Non-pigmented ciliary epithelial cell (primary cell): ENCODE measurements around the gene DUSP7.

Experiments
- DNase-seq: peaks from one replicate; pipeline ENCODE4 v3.0.0-alpha.2; 2010; ENCODE audit warnings: low read depth

Gene DUSP7

DNA sequence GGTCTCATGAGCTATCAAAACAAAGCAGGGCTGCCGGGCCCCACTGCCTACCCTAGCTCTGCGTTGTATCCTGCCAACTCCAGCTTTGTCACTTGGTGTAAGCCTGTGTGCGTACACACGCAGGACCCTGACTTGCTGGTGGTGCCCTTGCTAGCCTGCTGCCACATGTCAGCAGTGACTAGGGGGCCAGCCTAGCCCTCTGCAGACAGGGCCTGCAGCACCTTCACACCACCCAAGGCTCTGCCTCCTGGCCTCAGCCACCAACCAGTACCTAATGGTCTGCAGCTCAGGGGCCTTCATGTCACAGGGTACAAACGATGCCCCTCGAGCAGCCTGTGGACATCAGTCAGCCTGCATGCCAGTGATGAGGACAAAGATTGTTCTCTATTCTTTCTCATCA lies 30.1 kb upstream of the DUSP7 start:
- no peak for DNase-seq

DNA sequence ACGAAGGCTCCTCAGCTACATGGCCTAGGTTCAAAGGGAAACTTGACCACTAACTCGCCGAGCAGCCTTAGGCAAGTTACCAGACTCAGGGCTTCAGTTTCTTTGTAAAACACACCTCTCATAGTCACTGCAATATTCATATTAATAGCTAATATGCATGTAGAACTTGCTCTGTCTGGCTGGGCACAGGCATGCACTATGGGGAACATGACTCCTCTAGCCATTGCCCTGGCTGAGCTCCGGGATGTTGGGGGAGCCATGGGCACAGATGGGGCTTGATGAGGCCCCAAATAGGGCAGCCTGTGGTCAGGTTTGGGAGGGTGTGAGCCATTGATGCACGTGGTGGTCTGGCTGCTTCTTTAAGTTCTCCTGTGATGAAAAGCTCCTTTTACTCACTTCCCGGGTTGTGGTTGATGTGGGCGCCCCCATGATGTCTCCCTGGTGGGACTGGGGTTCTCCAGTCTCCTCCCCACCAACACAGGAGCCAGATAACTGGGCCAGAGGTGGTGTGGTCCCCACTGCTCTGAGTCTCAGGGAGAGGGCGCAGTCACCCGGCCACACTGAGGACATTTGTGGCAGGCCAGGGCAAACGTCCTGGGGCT lies 29.4 kb upstream of the DUSP7 start:
- DNase-seq: no peak

DNA sequence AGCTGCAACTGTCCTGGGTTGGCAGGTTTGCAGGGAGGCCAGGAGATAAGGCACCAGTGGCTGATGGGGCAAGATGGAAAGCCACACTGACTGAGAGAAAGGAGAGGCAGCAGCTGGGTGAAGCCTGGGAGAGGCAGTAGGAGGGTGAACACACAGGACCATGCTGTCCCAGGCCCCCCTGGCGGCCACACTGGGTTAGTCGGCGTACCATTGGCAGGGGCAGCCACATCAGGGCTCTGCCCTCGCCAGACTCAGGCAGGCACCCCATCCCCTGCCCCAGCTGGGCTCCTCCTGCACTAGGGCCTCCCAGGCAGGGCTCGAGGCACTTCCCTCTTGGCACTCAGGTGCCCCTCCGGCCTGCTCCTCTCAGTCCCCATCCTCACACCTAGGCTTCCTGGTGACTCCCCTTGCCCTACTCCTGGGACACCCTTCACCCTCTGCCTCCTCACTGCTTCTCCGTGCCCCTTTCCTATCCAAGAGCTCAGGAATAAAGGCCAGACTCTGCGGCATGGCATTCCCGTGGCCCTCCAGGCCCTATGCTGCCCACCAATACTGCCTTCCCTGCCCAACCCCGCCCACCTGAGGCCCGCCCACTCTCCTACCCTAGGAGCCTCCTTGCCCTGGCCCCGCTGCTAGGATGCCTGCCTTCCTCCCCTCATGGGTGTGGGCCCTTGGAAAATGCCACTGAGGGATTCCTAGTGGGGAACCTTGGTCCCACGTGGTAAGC lies 28.7 kb upstream of the DUSP7 start:
- DNase-seq: no peak

DNA sequence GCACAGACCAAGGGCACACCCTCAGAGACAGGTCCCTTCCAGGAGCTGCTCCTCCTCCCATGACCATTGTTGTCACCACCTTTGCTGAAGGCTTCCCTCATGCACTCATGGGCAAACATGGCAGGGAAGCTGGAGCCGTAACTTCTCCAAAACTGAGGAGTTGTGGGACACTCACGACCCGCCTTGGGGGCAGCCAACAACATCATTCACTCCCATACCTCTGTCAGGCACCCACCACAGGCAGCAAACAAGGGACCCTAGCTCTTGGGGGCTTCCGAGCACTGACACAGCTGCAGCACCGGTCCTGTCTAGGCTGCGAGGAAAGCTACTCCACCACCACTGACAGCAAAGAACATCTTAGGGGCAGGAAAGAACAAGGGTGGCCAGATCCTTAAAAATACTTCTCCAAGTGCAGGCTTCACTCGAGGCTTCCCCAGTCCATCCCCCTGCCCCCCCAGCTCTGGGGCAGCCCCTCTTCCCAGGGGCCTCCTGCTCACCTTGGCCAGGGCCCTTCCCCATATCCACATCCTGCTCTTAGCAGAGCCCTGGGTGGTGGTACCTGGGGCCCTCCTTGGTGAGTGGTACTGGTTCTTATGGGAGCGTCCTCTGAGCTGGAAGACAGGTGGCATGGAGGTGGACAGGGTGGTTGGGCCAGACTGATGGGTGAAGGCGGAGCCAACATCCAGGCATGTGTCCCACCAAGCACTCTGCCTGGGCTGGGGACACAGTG lies 28.0 kb upstream of the DUSP7 start:
- DNase-seq: no peak

DNA sequence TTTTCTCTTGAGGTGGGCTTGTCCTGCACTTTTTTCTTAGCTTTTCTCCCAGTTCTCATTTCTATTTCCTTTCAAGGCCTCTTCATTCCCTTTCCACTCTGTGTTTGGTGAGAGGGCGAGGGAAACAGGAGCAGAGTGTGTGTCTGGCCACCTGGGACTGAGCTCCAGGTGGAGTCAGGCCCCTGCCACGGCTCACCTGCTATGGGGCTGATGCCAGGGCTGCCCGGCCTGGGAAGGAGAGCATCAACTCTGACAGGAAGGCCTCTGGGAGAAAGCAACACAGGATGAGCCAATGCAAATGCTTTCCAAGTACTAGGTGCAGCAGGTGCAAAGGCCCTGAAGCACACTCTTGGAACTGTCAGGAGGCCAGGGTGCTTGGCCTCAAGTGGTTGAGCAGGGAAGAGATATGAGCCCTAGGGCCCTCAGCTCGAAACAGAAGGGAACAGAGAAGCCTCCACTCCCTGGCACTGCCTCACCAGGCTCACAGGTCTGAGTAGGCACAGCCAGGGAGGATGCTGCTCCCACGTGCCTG lies 27.3 kb upstream of the DUSP7 start:
- DNase-seq: no peak

DNA sequence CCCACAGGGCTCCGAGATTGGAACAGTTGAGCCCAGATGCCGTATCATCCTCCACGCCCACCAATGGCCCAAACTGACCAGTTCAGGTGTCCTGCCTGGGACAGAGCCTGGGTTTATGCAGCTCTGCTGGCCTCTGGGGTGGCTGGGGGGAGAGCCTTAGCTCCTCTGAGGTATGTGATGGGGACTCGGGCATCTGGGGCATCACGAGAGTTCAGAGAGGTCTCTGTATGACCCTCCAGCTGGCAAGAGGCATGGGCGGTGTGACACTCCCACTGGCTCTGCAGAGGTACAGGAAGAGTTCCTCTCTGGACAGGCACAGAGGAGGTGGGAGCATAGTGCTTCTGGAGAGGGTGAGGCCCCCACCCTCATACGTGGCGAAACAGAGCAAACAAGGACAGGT lies 26.6 kb upstream of the DUSP7 start:
- no peak for DNase-seq

DNA sequence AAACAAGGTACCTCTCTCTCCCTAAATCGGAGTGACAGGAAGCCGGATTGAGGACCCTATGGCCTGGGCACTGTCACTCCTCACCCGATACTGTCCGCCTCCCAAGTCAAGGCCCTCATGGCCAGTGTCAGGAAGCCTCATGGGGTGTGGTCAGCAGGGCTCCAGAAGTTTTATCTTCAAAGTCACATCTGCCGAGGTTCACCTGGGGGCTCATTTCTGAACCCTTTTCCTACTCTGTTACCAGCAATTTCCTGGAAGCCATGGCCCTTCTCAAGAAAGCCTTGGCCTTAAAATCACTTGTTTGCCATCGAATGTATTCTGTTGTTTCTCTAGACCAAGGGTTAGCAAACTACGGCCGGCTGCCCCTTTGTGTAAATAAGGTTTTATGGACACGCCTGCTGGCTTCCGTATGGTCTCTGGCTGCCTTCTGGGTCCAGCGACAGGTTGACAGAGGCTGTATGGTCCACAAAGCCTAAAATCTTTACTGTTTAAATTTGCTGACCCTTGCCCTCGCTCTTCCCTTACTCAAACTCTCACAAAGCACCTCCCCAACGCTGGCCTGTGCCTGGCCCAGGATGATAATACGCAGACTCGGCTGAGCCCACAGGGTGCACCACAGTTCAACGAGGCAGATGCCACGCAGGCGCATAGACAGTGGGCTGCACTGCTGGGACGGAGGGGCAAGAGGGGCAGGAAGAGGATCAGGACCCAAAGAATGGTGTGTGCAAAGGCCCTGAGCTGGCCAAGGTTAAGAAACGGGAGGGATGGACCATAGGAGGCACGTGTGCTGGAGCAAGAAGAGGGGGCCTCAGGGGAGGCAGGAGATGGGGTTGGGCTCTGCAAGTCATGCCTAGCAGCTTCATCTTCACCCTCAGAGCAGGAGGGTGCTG lies 24.7 kb upstream of the DUSP7 start:
- DNase-seq: no peak

DNA sequence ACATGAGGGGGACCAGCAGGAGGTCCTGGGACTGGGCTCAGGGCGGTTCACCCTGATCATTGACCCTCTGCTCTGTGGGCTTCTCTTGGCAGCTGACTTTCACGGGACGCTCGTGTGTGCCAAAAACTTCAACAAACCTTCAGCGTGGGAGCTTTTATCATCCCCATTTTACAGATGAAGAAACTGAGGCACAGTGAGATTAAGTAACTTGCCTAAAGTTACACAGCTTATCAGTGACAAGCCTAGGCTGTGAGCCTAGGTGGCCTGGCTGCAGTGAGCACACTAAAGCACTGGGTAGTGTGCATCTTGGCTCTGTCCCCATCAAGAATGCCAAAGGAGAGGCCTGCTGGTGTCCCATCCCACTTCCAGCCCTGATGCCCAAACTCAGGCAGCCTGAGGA lies 23.6 kb upstream of the DUSP7 start:
- DNase-seq: no peak

DNA sequence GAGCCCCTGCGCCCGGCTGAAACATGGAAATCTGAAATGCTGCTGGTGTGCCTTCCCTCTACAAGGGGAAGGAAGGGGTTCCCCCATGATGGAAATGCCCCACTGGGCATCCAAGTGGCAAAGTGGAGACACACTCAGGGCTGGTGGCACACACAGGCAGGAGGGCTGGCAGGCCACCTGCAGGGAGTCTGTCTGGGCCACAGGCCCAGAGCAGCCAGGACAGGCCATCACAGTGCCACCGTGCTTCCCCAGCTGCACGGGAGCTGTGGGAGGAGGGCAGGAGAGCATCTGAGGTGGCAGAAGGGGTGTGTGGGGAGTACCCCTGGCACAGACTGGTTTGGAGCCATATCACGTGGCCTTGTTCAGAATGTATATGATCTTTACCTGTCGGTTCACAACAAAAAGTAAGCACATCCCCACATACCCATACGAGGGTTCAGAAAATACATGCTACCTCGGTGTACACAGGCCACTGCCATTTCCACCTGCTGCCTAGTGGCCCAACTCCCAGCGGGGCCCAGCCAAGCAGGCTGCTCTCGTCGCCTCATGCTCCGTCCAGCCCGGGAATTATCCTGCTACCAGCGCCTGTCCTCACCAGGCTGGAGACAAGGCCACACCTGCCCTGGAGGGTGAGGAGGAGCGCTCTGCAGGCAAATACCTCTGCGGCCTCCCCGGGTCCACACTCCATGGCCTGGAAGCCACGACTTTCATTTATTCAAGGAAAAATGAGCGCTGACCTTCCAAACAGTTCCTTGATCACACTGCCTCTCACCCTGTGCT lies 22.6 kb upstream of the DUSP7 start:
- no peak for DNase-seq

DNA sequence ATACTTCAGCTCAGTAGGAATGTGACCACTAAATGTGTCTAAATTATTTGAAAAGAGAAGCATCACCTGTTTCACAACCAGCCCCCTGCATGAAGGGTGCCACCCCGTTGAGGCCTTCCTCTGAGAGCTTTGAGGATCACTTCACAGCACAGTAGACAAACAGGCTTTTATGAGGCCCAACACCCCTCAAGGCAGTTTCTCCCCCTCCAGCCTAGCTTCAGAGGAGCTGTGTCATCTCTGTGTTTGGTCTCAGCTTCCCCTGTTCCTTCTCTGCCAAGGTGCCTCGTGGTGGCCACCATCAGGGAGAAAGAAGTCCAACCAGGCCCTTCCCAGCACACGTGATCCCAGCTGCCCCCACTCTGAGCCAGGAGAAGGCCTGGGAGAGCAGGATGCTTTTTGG lies 21.6 kb upstream of the DUSP7 start:
- no peak for DNase-seq

DNA sequence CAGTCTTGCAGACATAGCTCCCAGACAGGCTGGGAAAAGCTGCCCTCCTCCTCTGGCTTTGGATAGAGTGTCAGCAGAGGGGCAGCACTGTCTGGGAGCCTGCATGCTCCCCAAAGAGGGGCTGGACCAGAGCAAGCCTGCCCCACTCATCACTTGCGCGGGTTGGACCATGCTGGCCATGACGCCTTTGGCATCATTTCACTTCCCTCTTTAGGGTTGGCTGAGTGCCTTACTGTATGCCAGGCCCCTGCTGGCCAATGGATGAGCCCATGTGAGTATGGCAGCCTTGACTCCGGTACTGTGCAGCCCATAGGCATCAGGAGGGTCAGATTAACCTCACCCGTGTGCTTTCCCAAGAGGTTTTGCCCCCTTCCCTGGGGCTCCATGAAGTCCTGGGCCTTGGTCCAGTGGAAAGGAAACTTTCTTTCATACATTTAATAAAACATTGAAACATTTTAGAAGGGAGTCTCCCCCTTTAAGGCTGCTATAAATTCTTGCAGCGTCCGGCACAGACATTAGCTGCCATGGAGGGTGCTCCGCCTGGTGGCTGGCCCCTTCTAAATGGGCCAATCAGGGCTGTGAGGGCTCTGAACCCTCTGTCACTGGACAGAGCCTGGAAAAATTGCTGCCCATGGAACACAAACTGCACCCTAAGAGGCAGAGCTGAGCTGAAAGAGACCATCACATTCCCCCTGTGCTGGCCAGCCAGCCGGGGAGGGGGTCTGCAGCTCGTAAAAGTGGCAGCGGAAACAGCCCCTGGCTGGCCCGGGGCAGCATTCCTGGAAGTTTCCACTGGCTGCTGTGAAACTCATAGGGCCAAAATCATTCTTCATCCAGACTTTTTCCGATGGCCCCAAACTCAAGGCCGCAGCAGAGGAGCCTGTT lies 20.8 kb upstream of the DUSP7 start:
- DNase-seq: no peak

DNA sequence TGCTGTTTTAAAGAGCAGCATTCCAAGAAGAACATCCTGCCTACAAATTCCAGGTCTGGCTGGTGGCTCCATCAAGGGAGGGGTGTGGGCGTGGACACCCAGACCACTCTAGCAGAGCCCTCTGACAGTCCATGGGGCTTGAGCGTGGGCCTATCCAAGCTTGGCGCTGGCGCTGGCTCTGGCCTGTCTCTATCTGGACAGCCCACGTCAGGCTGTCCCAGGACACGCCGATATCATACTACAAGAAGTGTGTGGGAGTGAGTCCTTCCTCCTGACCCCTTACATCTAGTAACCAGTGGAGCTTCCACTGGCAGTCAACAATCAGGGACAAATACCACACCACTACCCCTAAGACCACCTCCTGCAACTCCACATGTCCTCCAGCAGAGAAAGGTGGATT lies 17.1 kb upstream of the DUSP7 start:
- no peak for DNase-seq

DNA sequence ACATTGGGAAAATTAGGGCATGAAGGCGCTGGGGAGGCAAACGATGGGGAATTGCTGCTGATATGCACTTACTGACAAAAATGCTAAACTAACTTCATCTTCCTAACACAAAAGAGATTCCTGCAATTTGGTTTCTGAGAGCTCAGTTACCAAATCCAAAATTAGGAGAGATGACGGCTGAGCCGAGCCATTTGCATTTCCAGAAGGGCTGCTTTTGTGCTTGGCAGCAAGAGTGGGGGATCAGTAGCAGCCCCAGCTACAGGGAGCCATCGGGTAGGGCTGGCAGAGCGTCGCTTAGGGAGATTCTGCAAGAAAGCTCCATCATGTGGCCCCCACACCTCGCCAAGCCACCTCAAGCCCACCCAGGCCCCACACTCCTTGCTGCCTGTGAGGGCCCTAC lies 16.1 kb upstream of the DUSP7 start:
- DNase-seq: no peak

DNA sequence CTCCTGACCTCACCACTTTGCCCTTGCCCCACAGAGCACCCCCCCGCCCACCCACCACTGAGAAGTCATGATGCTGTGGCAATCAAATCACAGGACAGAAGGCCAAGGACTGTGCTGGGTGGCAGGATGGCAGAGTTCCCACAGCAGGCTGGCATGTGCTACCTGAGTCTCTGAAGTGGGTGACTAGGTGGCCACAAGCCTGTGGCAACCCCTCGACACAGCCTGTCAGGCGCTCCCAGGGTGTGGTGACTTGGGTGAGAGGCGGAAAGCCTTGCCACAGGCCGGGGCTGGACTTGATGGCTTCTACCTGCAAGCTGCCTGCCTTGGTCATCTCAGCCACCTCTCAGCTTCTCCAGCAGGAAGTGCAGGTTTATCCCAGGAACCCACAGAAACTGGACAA lies 15.6 kb upstream of the DUSP7 start:
- DNase-seq: no peak

DNA sequence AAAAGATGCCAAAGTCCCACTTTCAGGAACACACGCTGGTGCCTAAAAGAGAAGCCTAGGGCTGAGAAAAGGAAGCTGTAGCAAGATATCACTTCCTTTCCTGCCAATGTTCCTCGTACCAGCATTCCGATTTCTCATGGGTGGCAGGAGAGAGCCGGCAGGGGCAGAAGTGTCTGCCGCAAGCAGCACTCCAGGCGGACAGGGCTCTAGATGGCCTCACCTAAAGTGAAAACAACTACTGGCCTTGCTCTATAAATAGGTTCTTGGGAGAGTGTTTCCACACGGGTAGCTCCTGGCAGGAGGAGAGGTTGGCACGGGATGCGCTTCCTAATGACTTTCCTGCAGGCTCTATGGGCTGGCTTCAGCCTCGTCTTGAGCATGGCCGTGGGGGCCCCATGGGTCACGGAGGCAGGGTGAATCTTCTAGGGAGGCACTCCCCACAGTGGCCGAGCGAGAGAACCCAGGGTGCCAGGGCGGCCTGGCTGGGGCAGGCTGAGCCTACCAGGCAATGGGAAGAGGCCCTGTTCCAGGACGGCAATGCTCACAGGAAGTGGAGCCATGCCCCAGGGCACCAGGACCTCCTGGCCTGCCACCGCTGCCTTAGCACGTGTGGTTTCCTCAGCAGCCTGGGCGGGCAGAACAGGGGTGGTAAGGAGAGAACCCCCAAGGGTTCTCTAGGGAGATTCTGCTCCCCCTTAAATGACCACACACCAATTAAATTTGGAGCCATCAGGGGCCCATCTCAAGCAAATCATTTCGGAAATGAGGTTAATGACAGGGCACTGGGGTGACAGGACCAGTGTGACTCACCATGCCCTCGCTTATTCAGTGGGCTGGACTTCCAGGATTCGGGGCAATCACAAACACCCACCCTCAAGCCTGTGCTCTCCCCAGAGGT lies 14.6 kb upstream of the DUSP7 start:
- DNase-seq: no peak

DNA sequence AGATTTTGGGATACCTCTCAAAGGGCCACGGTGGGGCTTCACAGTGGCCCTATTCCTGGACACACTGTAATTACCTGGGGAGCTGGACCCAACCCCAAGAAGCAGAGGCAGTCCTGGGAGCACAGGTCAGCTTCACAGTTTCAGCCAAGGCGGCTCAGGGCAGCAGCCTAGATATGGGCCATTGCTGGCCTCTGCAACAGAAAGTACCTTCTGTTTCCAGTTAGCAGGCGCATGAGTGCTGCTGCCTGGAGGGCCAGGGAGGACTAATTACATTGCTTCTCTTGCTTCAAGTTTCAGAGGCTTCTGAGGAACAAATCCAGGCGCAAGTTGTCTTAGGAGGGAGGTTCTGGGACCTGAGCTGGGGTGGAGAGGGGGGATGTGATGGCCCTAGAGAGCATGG lies 13.5 kb upstream of the DUSP7 start:
- no peak for DNase-seq

DNA sequence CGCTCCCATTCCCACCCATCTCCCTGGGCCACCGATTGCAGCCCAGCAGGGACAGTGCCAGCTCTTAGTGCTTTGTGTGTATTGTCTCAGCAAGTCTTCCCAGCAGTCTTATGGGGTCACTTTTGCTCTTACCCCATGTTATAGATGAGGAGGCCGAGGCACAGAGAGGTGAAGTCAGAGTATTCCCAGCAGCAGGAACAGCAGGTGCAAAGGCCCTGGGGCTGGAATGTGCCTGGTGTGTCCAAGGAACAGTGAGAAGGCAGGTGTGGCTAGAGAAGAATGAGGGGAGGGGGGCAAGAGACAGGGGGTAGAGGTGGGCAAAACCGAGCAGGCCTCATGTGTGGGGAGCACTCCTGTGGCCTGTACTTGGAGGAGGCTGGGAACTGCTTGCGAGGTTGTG lies 12.8 kb upstream of the DUSP7 start:
- no peak for DNase-seq

DNA sequence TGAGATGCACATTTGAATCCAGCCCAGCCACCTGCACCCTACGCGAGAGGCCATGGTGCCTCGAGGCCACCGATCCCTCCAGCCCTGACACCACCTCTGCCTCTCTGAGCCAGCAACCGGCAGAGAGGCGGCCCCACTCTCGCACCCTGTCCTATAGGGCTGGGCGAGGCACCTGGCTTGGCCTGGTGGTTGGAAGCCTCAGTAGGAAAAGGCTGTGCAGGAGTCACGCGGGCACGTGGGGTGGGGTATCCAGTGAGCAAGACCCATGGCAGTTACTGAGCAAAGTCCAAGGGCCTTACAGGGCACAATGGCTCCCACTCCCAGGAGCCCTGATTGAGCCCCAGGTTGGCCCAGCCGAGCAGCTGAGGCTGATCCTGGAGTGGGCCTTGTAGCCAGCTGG lies 12.4 kb upstream of the DUSP7 start:
- DNase-seq: no peak

DNA sequence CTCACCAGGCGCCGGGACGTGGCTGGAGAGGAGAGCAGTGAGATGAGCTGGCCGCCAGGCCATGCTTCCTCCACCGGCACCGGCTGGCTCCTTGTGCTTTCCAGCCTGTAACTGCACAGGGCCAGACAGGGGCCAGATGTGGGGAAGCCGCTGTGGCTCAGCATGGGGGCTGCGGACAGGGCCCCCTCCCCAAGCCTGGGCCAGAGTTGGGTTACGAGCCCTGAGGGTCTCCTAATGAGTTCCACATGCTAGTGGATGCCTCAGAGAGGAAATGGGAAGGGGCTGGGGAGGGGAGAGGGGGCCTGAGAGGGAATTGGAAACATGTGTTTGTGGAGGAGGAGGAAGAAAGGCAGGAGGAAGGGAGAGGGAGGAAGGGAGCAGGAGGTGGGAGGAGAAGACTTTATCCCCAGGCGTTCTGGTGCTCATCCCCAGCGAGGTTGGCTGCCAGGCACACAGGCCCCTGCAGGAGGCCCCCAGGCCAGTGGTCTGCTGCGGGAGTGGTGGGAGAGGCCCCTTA lies 11.7 kb upstream of the DUSP7 start:
- no peak for DNase-seq
